Cardiac muscle cell (in vitro differentiated cells and primary cell): ENCODE measurements around the gene PMPCA. TPM values are rescaled to one million over a fixed set of nuclear protein-coding genes. Genes with fewer than 3 reads are reported as not detected.
"Not testable (repeated sequence)": the region's sequence is repeated elsewhere in the genome, so short reads cannot be mapped to it uniquely, and the experiment has no call there.

ENCODE experiments used
- DNase-seq, 2 donors: peaks; one replicate each; pipeline versions ENCODE4 v3.0.0 to v3.0.0-alpha.2; 2010 to 2017; ENCODE audit warnings: low read depth in 1 of 2, low spot score in 1 of 2
- H3K27ac ChIP-seq: fragments of 200-600 bp; sonication (generic); 2 replicates; pipeline ENCODE4 v1.5.1; 2016
- H3K27me3 ChIP-seq: fragments of 200-600 bp; sonication (generic); 2 replicates; pipeline ENCODE4 v1.6.0; 2016; ENCODE audit warnings: control low read depth
- H3K36me3 ChIP-seq: fragments of 200-600 bp; sonication (generic); 2 replicates; pipeline ENCODE4 v1.5.1; 2016; ENCODE audit warnings: control low read depth
- H3K4me1 ChIP-seq: fragments of 200-600 bp; sonication (generic); 2 replicates; pipeline ENCODE4 v1.8.1; 2017; ENCODE audit warnings: low read depth, mild to moderate bottlenecking, mixed run types
- H3K4me3 ChIP-seq: fragments of 200-600 bp; sonication (generic); 2 replicates; pipeline ENCODE4 v1.5.1; 2016; ENCODE audit warnings: mild to moderate bottlenecking
- H3K9me3 ChIP-seq: fragments of 200-600 bp; sonication (generic); 2 replicates; pipeline ENCODE4 v1.5.1; 2017; ENCODE audit warnings: low read depth, mild to moderate bottlenecking, control low read depth
- polyA plus RNA-seq: library from polyadenylated mRNA; unstranded; fragments of >200 nt; fragmentation: Nextera tagmentation; extraction: Ambion mirVana; gene quantifications from 2 replicates; pipeline ENCODE4 v1.2.1, GENCODE V29; 2016
- total RNA-seq: library from RNA; depleted of rRNA; stranded (reverse); fragments of >200 nt; gene quantifications from 2 replicates; pipeline ENCODE4 v1.2.3, GENCODE V29; 2016
- TF ChIP-seq, protein P1 (sequence below): IDR thresholded peaks from 2 replicates; pipeline ENCODE4 v1.5.1; 2012; ENCODE audit warnings: low read depth, mild to moderate bottlenecking, low read length

Gene PMPCA
- total and polyA plus RNA-seq, 2 experiments from 2014 or later, result 74.5 to 128 TPM

DNA sequence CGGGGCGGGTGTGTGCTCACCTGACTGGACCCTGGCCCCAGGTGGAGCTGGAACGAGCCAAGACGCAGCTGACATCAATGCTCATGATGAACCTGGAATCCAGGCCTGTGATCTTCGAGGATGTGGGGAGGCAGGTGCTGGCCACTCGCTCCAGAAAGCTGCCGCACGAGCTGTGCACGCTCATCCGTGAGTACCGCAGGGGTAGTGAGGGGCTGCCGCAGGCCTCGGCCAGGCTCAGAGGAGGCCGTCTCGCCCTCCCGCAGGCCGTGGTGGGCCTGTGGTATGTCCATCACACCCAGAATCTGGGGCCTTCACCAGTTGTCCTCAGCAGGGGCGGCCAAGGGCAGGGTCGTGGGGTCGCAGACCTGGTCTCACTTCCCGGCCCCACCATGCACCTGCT, 11.3 kb downstream of the PMPCA start:
- no peak overlapping the region for H3K4me3 ChIP-seq
- no peak overlapping the region for H3K27ac ChIP-seq
- no peak for DNase-seq
- peaks cover 39% of the 10 kb centered on the region for H3K36me3 ChIP-seq
- TF ChIP-seq, protein P1, sequence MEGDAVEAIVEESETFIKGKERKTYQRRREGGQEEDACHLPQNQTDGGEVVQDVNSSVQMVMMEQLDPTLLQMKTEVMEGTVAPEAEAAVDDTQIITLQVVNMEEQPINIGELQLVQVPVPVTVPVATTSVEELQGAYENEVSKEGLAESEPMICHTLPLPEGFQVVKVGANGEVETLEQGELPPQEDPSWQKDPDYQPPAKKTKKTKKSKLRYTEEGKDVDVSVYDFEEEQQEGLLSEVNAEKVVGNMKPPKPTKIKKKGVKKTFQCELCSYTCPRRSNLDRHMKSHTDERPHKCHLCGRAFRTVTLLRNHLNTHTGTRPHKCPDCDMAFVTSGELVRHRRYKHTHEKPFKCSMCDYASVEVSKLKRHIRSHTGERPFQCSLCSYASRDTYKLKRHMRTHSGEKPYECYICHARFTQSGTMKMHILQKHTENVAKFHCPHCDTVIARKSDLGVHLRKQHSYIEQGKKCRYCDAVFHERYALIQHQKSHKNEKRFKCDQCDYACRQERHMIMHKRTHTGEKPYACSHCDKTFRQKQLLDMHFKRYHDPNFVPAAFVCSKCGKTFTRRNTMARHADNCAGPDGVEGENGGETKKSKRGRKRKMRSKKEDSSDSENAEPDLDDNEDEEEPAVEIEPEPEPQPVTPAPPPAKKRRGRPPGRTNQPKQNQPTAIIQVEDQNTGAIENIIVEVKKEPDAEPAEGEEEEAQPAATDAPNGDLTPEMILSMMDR, result no peak
- H3K9me3 ChIP-seq, result no peaks in the 10 kb centered on the region
- H3K4me1 ChIP-seq, result no peaks in the 10 kb centered on the region
- H3K27me3 ChIP-seq, result no peaks in the 10 kb centered on the region

- TF ChIP-seq, protein P1, result no peak
- Histone ChIP-seq H3K36me3 (peaks cover 33% of the 10 kb centered on the region), H3K27ac (no peak overlapping the region), H3K9me3 (no peaks in the 10 kb centered on the region), H3K27me3 (no peaks in the 10 kb centered on the region), H3K4me3 (no peak overlapping the region), H3K4me1 (no peaks in the 10 kb centered on the region)
- DNase-seq, result no peak
Measured at GRCh38 chr9:136422876-136423275, 12.4 kb downstream of the PMPCA start.

GRCh38 chr9:136423432-136424146, 13.1 kb downstream of the PMPCA start:
- Histone ChIP-seq H3K36me3 (peaks cover 27% of the 10 kb centered on the region), H3K4me1 (no peaks in the 10 kb centered on the region), H3K9me3 (no peaks in the 10 kb centered on the region), H3K27me3 (no peaks in the 10 kb centered on the region), H3K4me3 (no peak overlapping the region), H3K27ac (no peak overlapping the region)
- no peak for DNase-seq
- TF ChIP-seq, protein P1, result no peak

DNA sequence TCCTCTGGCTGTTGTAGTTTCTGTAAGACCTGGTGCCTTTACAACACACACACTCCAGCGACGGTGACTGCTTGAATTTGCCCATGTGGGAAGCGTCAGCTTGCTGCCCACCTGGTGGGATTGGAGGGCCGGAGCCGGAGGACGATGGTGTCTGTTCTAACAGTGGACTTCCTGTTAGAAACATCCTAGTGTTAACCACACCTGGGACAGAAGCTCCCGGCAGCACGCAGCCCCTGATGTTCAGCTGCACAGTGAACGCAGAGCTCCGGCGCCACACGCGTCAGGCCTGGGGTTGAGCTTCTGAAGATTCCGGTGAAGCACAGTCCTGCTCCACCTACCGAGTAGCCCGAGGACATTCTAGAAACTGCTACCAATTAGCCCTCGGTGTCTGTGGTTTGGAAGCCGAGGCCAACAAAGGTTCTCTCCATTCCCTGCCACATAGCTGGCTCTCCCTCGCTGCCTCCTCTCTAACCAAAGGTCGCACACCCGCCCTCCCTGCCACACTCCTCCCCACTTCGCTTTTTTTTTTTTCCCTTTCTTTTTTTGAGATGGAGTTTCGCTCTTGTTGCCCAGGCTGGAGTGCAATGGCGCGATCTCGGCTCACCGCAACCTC, 14.4 kb downstream of the PMPCA start:
- TF ChIP-seq, protein P1, result no peak
- DNase-seq, result no peak
- Histone ChIP-seq H3K36me3 (peaks cover 28% of the 10 kb centered on the region), H3K27me3 (no peaks in the 10 kb centered on the region), H3K4me1 (no peaks in the 10 kb centered on the region), H3K9me3 (no peaks in the 10 kb centered on the region), H3K27ac (no peak overlapping the region), H3K4me3 (no peak overlapping the region)

DNA sequence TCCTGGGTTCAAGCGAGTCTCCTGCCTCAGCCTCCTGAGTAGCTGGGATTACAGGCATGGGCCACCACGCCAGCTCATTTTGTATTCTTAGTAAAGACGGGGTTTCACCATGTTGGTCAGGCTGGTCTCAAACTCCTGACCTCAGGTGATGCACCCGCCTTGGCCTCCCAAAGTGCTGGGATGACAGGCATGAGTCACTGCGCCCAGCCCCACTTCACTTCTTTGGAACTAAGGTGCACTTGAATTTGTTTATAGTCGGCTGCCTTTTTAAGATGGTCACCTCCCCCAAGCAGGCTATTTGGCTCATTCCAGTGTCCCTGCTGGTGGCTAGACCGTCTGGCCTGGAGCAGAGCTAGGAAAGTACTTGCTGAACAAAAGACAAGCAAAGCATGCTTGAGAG, 14.9 kb downstream of the PMPCA start:
- not testable (repeated sequence) for H3K4me3 ChIP-seq, H3K9me3 ChIP-seq, H3K27ac ChIP-seq, DNase-seq, H3K4me1 ChIP-seq, H3K27me3 ChIP-seq
- peaks cover 30% of the 10 kb centered on the region for H3K36me3 ChIP-seq

GRCh38 chr9:136426787-136427186, 16.3 kb downstream of the PMPCA start:
- Histone ChIP-seq H3K36me3 (peaks cover 22% of the 10 kb centered on the region), H3K4me1 (no peaks in the 10 kb centered on the region), H3K9me3 (no peaks in the 10 kb centered on the region), H3K27ac (no peak overlapping the region), H3K27me3 (no peaks in the 10 kb centered on the region), H3K4me3 (no peak overlapping the region)
- no peak for DNase-seq
- TF ChIP-seq, protein P1, result no peak
